Umbilical cord (tissue), 2 donors: ENCODE data around the gene GDPD5. TPM values are rescaled to one million over a fixed set of nuclear protein-coding genes. Genes with fewer than 3 reads are reported as not detected.

Experiments
- DNase-seq: peaks from one replicate; pipeline ENCODE4 v3.0.0-alpha.2; 2015; ENCODE audit warnings: low spot score
- total RNA-seq: library from RNA; depleted of rRNA; stranded (reverse); fragments of >200 nt; gene quantifications from one replicate; pipeline ENCODE4 v1.2.3, GENCODE V29; 2014; ENCODE audit warnings: low replicate concordance; ENCODE audit not compliant: insufficient read depth

GDPD5 gene
- total RNA-seq, 1 donor from 2014 or later: 54.4 TPM

DNA sequence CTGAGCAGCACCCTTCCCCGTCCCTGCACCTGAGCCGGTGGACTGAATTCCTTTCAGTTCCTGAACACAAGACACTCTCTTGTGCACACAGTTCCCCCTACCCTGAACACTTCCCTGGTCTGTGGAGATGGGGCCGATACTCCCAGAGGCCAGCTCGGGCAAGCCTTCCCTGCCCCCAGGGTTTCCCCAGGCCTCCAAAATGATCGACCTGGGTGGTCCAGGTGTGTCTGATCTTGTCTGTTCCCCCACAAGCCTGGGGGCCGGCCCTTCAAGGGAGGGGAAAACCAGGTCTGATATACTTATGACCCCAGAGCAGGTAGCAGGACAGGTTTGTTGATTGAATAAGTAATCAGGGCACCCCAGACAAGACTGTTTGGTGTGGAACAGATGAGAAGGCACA lies 52.1 kb downstream of the GDPD5 start:
- no peak for DNase-seq

GRCh38 chr11:75472081-75472732 lies 53.5 kb downstream of the GDPD5 start:
- no peak for DNase-seq

DNA sequence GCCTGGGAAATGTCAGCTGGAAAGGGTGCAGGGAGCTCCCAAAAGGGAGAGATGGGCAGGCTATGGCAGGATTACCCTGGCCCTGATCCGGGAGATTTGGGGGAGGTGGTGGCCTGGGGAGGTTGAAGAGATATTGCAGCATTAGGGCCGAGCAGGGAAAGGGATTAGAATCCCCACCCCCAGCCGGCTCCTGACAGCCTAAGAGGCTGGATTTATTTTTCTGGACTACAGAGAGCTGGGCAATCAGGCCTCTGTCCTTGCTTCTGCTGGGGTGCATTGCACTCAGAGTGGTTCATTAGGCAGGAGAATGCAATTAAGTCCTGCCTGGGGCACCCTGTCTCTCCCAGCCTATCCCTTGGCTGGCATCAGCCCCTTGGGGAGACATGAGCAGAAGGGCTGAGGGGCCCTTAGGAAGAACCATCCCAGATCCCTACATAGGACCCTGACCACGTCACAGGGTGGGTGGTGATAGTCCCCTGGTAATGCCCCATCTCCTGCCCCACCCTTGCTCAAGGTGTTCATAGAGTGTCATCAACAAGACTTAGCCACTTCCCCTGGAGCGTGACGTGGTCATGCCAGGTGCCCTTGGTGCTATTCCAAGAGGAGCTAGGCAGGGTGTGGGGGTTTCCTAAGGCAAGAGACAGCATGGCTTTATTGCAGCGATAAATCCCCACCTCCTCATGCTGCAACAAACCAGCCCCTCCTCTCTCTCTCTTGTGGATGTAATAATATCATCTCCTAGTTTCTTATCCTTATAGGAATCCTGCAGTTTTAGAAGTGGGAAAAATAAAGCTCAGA lies 54.4 kb downstream of the GDPD5 start:
- peak; percentile 65 for DNase-seq

DNA sequence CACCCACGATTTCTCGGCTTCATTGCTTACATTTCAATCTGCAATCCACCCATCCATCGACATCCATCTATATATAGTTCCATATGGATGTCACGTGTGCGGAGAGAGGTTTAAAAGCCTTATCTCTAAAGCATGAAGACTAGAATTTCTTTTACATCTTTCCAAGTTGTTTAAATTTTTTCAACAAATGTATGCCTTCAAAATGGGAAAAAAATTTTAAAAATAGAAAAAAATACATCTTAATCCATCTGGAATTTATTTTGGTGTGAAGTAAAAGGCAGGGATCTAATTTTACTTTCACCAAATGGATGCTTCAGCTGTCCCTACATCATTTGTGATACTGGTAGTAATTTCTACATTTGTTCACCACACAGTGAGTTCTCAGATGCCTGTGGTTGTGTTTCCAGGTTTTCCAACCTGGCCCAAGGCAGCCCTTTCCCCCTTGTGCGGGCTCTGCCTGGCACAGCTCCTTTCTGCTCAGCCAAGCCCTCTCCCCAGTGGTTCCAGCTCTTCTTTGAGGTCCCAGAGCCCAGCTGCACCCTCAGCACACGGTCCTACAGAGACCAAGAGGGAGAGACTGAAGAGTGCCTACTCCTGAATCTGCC lies 55.2 kb downstream of the GDPD5 start:
- peak; percentile 43 for DNase-seq

DNA sequence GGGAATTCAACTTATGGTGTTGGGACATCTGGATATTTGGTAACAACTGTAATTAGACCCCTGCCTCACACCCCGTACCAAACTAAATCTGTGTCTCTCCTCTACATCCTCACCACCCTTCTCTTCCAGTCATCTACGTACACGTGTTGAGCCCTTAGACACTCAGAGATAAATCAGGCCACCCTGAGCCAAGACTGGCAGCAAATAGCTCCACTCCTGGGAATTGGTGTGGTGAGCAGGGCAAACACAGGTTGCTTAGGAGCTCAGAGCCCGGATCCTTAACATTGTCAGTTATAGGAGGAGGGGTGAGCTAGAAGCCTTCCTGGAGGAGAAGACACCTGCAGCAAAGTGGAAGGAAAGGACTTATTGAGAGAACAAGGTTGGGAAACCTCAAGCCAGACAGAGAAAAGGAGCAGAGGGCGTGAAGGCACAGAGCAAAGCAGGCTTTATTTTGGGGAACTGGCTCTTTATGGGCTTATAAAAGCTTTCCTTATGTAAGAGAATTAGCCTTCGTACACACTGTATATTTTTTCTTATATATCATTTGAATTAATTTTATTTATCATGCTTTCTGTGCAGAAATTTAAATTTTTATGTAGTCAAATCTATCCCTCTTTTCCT lies 55.8 kb downstream of the GDPD5 start:
- no peak for DNase-seq

- peak; percentile 55 for DNase-seq
Observed at GRCh38 chr11:75468534-75469340, 57.0 kb downstream of the GDPD5 start.

- no peak for DNase-seq
Observed at GRCh38 chr11:75467881-75468280, 57.9 kb downstream of the GDPD5 start.

DNA sequence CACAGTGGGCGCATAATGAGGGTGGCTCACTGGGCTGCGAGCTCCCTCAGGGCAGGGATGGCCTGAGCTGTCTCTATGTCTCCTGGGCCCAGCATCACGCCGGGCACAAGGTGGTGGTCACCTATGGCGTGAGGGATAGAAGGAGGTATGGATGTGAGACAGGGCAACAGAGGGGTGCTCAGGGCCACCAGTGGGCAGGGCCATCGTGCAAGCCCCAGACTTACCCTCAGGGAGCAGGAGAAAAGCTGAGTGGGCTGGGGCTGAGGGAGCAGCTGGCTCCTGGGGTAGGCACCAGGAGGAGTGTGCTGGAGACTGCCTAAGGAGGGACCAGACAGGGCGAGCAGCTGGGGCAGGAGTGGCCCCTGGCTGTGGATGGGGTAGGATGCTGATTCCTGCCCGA lies 58.4 kb downstream of the GDPD5 start:
- no peak for DNase-seq

- peak; percentile 62 for DNase-seq
Observed at GRCh38 chr11:75465701-75466531, 59.8 kb downstream of the GDPD5 start.

- DNase-seq: peak; percentile 59
Observed at GRCh38 chr11:75463106-75463774, 62.5 kb downstream of the GDPD5 start.

DNA sequence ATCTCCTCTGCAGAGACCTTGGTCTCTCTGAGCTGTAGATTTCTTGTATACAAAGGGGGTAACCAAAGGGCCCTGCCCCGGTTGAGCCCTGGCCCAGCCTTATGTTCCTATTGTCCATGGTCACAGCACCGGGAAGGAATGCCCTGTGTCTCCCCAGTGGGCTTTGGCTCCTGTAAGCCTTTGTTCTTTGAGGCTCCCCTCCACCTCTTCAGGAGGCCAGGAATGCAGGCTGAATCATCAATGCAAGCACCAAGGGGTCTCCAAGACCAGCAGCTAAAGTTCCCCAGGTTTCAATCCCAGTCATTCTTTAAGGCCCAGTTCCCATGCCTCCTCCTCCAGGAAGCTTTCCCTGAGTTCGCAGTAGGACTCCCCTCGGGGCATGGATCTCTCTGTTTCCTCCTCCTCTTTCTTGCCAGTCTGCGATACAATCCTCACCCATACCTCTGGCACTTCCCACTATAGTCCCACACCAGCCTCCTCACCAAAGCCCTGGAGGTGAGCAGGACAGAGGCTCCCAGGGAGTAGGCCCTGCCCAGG lies 63.6 kb downstream of the GDPD5 start:
- no peak for DNase-seq

DNA sequence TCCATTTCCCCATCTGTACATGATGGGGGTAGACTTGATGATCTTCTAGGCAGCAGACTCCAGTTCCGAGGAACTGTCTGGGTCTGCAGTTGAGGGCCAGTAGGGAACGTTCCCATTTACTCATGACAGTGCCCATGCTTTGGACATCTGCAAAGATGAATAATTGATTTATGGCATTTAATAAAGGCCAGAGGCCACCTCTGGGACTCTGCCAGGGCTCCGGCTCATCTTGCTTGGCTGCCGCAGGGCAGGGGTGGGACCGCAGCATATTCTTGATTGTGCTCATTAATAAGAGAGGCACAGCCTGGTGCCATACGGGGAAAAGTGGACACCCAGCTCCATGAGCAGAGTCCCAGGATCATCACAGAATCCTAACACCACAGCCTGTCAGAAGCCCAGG lies 64.6 kb downstream of the GDPD5 start:
- no peak for DNase-seq

DNA sequence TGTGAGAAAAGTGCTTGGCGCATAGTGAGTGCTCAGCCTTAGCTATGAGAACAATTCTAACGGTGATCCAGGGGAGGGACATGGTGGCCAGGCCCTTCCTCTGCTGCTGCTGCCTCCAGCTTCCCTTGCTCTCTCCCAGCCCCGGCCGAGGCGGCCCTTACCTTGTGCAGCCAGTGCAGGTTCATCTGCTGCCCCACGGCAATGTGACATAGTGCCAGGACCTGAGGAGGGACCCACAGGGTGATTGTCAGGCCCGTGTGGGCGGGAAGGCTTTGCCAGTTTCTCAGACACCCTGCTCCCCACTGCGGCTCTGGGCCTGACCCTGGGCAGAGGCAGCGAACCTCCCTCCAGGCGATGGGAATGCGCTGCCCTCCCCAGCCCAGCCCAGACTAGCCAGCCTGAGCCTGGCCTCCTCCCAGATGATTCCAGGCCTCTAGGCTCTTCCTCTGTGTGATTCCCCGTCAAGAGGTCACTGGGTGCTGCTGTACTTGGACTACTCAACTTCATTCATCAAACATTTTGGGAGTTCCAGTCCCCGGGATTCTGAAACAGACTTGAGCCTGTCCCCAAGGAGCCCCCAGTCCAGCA lies 69.1 kb downstream of the GDPD5 start:
- no peak for DNase-seq

- no peak for DNase-seq
Observed at GRCh38 chr11:75454987-75455386, 70.8 kb downstream of the GDPD5 start.

DNA sequence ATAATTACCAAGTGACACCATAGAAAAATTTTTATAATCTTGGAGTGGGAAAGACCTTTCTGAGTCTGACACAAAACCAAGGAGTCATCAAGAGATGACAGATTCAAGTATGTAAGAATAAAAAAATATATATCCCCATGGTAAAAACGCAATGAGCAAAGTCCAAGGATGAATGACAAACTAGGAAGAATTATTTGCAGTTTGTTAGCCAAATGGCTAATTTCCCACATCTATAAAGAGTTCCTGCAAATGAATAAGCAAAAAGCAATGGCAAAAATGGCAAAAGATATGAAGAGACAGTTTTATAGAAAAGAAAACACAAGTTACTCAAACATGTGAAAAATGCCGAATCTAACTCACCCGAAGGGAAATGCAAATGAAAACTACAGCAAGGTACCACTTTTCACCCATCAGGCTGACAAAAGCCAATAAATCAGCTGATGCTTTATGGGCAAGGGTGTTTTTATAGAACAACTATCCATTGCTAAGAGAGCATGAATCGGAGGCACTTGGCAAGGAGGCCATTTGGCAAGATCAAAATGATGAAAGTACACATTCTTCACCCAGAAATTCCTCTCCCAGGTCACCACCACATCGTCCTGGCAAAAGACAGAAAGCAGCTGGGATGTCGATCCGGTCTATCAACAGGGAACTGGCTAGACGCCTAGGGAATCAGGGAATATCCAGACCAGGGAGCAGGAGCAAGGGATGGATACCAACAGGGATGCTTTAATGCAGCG lies 71.7 kb downstream of the GDPD5 start:
- DNase-seq: no peak

GRCh38 chr11:75450826-75451821 lies 74.6 kb downstream of the GDPD5 start:
- no peak for DNase-seq

GRCh38 chr11:75450236-75450635 lies 75.5 kb downstream of the GDPD5 start:
- no peak for DNase-seq
